IMR-90 (cell line): ENCODE data around the gene CAMTA1. TPM values are rescaled to one million over a fixed set of nuclear protein-coding genes. Genes with fewer than 3 reads are reported as not detected.

Experiments used
- ATAC-seq: fragments of 200-7000 bp; cut with Tn5 transposase; 2 replicates; pipeline ENCODE4 v1.9.1; 2020; ENCODE audit warnings: low read depth, mild to moderate bottlenecking, moderate library complexity
- BruUV-seq: library from RNA; stranded (reverse); fragments of 400-500 nt; replicated peaks from 2 replicates; lab custom pipeline; 2021; lab: Mats Ljungman, UMichigan
- CTCF ChIA-PET: fragments of 300-600 bp; formaldehyde crosslinking; extraction: SDS; loops from one replicate; lab custom pipeline; 2021; ENCODE audit warnings: antibody characterized with exemption; lab: Yijun Ruan, JAX
- POLR2A ChIA-PET: fragments of 300-600 bp; sonication (Branson Sonifier 250); formaldehyde crosslinking; loops from one replicate; lab custom pipeline; 2022; ENCODE audit warnings: antibody characterized with exemption; ENCODE audit not compliant: unreplicated experiment; lab: Charles Lee
- DNase-seq: peaks from one replicate; pipeline ENCODE4 v3.0.0; 2013
- H2AFZ ChIP-seq: replicated peaks from 2 replicates; pipeline ENCODE3; 2013; ENCODE audit warnings: low read length, mild to moderate bottlenecking; ENCODE audit not compliant: poor library complexity
- H2AK5ac ChIP-seq: 2 replicates; pipeline ENCODE4 v1.6.1; 2013; ENCODE audit warnings: low read depth, low read length, inconsistent platforms
- H2AK9ac ChIP-seq: replicated peaks from 2 replicates; pipeline ENCODE3; 2013; ENCODE audit warnings: mild to moderate bottlenecking, low read depth, low read length, moderate library complexity; ENCODE audit not compliant: poor library complexity
- H2BK120ac ChIP-seq: 2 replicates; pipeline ENCODE4 v1.6.1; 2013; ENCODE audit warnings: low read depth, low read length, inconsistent platforms
- H2BK15ac ChIP-seq: 3 replicates; pipeline ENCODE4 v1.6.1; 2013; ENCODE audit warnings: low read depth, low read length, inconsistent platforms
- H2BK20ac ChIP-seq: 2 replicates; pipeline ENCODE4 v1.6.1; 2013; ENCODE audit warnings: low read depth, mild to moderate bottlenecking, inconsistent platforms, low read length, moderate library complexity
- H2BK5ac ChIP-seq: 2 replicates; pipeline ENCODE4 v1.6.1; 2013; ENCODE audit warnings: mild to moderate bottlenecking, low read depth, low read length, inconsistent platforms; ENCODE audit not compliant: poor library complexity, severe bottlenecking
- H3K14ac ChIP-seq: replicated peaks from 2 replicates; pipeline ENCODE4 v1.6.1; 2013; ENCODE audit warnings: low read depth, low read length, inconsistent platforms
- H3K18ac ChIP-seq: 2 replicates; pipeline ENCODE4 v1.6.1; 2013; ENCODE audit warnings: low read depth, low read length, control low read depth
- H3K23ac ChIP-seq: 2 replicates; pipeline ENCODE4 v1.6.1; 2013; ENCODE audit warnings: low read depth, low read length, inconsistent platforms
- H3K27ac ChIP-seq: 2 replicates; pipeline ENCODE4 v1.5.1; 2013; ENCODE audit warnings: mild to moderate bottlenecking, control low read depth, low read length; ENCODE audit not compliant: insufficient read depth
- H3K27me3 ChIP-seq: 2 replicates; pipeline ENCODE4 v1.6.1; 2013; ENCODE audit warnings: low read length; ENCODE audit not compliant: control insufficient read depth, insufficient read depth
- H3K36me3 ChIP-seq: 2 replicates; pipeline ENCODE4 v1.6.1; 2013; ENCODE audit warnings: low read length, mixed read lengths; ENCODE audit not compliant: control insufficient read depth, insufficient read depth
- H3K4ac ChIP-seq: 2 replicates; pipeline ENCODE4 v1.6.1; 2013; ENCODE audit warnings: low read depth, low read length, inconsistent platforms
- H3K4me1 ChIP-seq: 2 replicates; pipeline ENCODE4 v1.6.1; 2013; ENCODE audit warnings: low read length, mixed read lengths; ENCODE audit not compliant: control insufficient read depth, insufficient read depth
- H3K4me2 ChIP-seq: 2 replicates; pipeline ENCODE4 v1.6.1; 2013; ENCODE audit warnings: low read depth, mild to moderate bottlenecking, control low read depth, low read length, moderate library complexity
- H3K4me3 ChIP-seq: 2 replicates; pipeline ENCODE4 v1.5.1; 2013; ENCODE audit warnings: low read depth, mild to moderate bottlenecking, control low read depth, low read length, moderate library complexity; ENCODE audit not compliant: insufficient read depth
- H3K56ac ChIP-seq: 2 replicates; pipeline ENCODE4 v1.6.1; 2013; ENCODE audit warnings: low read length, inconsistent platforms; ENCODE audit not compliant: insufficient read depth; ENCODE audit errors: extremely low read depth
- H3K79me1 ChIP-seq, 2 experiments: 2 replicates each; pipeline ENCODE4 v1.6.1; 2013; ENCODE audit warnings: low read length in 2 of 2, inconsistent platforms in 1 of 2, low read depth in 1 of 2
- H3K9ac ChIP-seq: 2 replicates; pipeline ENCODE4 v1.6.1; 2013; ENCODE audit warnings: low read depth, low read length, control low read depth
- H3K9me1 ChIP-seq: 2 replicates; pipeline ENCODE4 v1.6.1; 2013; ENCODE audit warnings: low read length, inconsistent platforms; ENCODE audit not compliant: insufficient read depth
- H3K9me3 ChIP-seq: 2 replicates; pipeline ENCODE4 v1.6.1; 2013; ENCODE audit warnings: low read length; ENCODE audit not compliant: control insufficient read depth, insufficient read depth
- H4K20me1 ChIP-seq: 2 replicates; pipeline ENCODE4 v1.6.1; 2013; ENCODE audit warnings: low read length, inconsistent platforms; ENCODE audit not compliant: insufficient read depth
- H4K5ac ChIP-seq: 2 replicates; pipeline ENCODE4 v1.6.1; 2013; ENCODE audit warnings: mild to moderate bottlenecking, low read depth, low read length, control low read depth
- H4K8ac ChIP-seq, 2 experiments: 2 replicates each; pipeline ENCODE4 v1.6.1; 2013; ENCODE audit warnings: low read depth in 2 of 2, low read length in 2 of 2, control low read depth in 1 of 2, inconsistent platforms in 1 of 2
- H4K91ac ChIP-seq: 2 replicates; pipeline ENCODE4 v1.6.1; 2013; ENCODE audit warnings: low read depth, low read length, inconsistent platforms; ENCODE audit not compliant: insufficient read depth
- BHLHE40 ChIP-seq: fragments of 150-350 bp; IDR thresholded peaks from 2 replicates; pipeline ENCODE4 v1.6.1; 2016; ENCODE audit warnings: mild to moderate bottlenecking, low read depth, low read length
- CEBPB ChIP-seq: IDR thresholded peaks from 2 replicates; pipeline ENCODE4 v1.6.1; 2012; ENCODE audit warnings: low read depth, low read length, improper control_type of control experiment
- CHD1 ChIP-seq: IDR thresholded peaks from 2 replicates; pipeline ENCODE4 v1.6.1; 2012; ENCODE audit warnings: low read depth, low read length, improper control_type of control experiment
- CTCF ChIP-seq: conservative IDR thresholded peaks from 2 replicates; pipeline ENCODE4 v1.5.1; 2012; ENCODE audit warnings: mild to moderate bottlenecking, low read depth, low read length, improper control_type of control experiment
- ELK1 ChIP-seq: fragments of 150-350 bp; IDR thresholded peaks from 2 replicates; pipeline ENCODE4 v1.6.1; 2016; ENCODE audit warnings: low read depth, mild to moderate bottlenecking, low read length, moderate library complexity, borderline replicate concordance
- FOS ChIP-seq: fragments of 150-350 bp; IDR thresholded peaks from 2 replicates; pipeline ENCODE4 v1.6.1; 2016; ENCODE audit warnings: low read depth, low read length
- MAFK ChIP-seq: IDR thresholded peaks from 2 replicates; pipeline ENCODE4 v1.6.1; 2012; ENCODE audit warnings: low read depth, low read length, improper control_type of control experiment
- MAZ ChIP-seq: IDR thresholded peaks from 2 replicates; pipeline ENCODE4 v1.6.1; 2012; ENCODE audit warnings: low read depth, mild to moderate bottlenecking, low read length, improper control_type of control experiment, moderate library complexity, borderline replicate concordance
- MXI1 ChIP-seq: IDR thresholded peaks from 2 replicates; pipeline ENCODE4 v1.6.1; 2012; ENCODE audit warnings: low read depth, mild to moderate bottlenecking, low read length, moderate library complexity, borderline replicate concordance
- NFE2L2 ChIP-seq: fragments of 150-350 bp; IDR thresholded peaks from 2 replicates; pipeline ENCODE4 v1.6.1; 2016; ENCODE audit warnings: low read depth, mild to moderate bottlenecking, low read length
- POLR2A ChIP-seq: IDR thresholded peaks from 2 replicates; pipeline ENCODE4 v1.6.1; 2012; ENCODE audit warnings: mild to moderate bottlenecking, low read depth, low read length
- RAD21 ChIP-seq: IDR thresholded peaks from 2 replicates; pipeline ENCODE4 v1.6.1; 2012; ENCODE audit warnings: low read length, improper control_type of control experiment
- RCOR1 ChIP-seq: IDR thresholded peaks from 2 replicates; pipeline ENCODE4 v1.6.1; 2012; ENCODE audit warnings: mild to moderate bottlenecking, low read length, improper control_type of control experiment; ENCODE audit not compliant: insufficient replicate concordance
- RFX5 ChIP-seq: IDR thresholded peaks from 2 replicates; pipeline ENCODE4 v1.8.0; 2012; ENCODE audit warnings: low read depth, mild to moderate bottlenecking, low read length, moderate library complexity
- SMC3 ChIP-seq: fragments of 150-350 bp; IDR thresholded peaks from 2 replicates; pipeline ENCODE4 v1.6.1; 2016; ENCODE audit warnings: low read depth, mild to moderate bottlenecking, antibody characterized with exemption, low read length, moderate library complexity
- USF2 ChIP-seq: fragments of 150-350 bp; IDR thresholded peaks from 2 replicates; pipeline ENCODE4 v1.6.1; 2017; ENCODE audit warnings: mild to moderate bottlenecking, antibody characterized with exemption, low read length, low read depth
- WGBS, 2 experiments: methylation state at CpG; one replicate each; pipeline versions ENCODE4 v1.1.5 to v1.1.7; 2013; ENCODE audit warnings: missing lambda C conversion rate in 2 of 2; ENCODE audit not compliant: insufficient read length in 1 of 2; ENCODE audit errors: extremely low coverage in 2 of 2; 5-methylcytosine and 5-hydroxymethylcytosine counted together
- dilution Hi-C: fragments of 300-500 bp; cut with HindIII; formaldehyde crosslinking; loops from one replicate; pipeline ENCODE4 v1.14.3; 2018; ENCODE audit warnings: low sequenced_read_pairs; ENCODE audit not compliant: unreplicated experiment
- in situ Hi-C: fragments of 300-500 bp; cut with MboI; formaldehyde crosslinking; loops from 3 replicates; pipeline ENCODE4 v1.14.3; 2019; ENCODE audit warnings: low sequenced_read_pairs, inconsistent platforms, mixed read lengths
- intact Hi-C: fragments of 100-400 bp; cut with micrococcal nuclease; formaldehyde crosslinking; loops from 2 replicates; pipeline ENCODE4 v1.10.0; 2022
- polyA plus RNA-seq, 3 experiments: library from polyadenylated mRNA; depleted of rRNA; stranded (reverse); fragments of >200 nt; gene quantifications; 2 replicates each; pipeline ENCODE4 v1.2.3, GENCODE V29; 2012; ENCODE audit warnings: low replicate concordance in 1 of 3
- total RNA-seq: library from RNA; depleted of rRNA; stranded (reverse); fragments of >200 nt; gene quantifications from 2 replicates; pipeline ENCODE4 v1.2.3, GENCODE V29; 2012

The CAMTA1 gene
- total and polyA plus RNA-seq, 2 of the 4 experiments (the other 2 are of a cell fraction) = 35.5 to 74.3 TPM

- Histone ChIP-seq H2AK9ac (no peak overlapping the region), H2BK5ac (no peak overlapping the region), H3K23ac (no peak overlapping the region), H3K36me3 (no peaks in the 10 kb centered on the region), H2BK20ac (no peak overlapping the region), H2AK5ac (no peak overlapping the region), H3K9ac (no peak overlapping the region), H3K4me2 (no peak overlapping the region), H4K20me1 (no peaks in the 10 kb centered on the region; the same call in 1 of the 2 replicates), H3K79me1 (no peaks in the 10 kb centered on the region), H4K5ac (no peak overlapping the region), H2BK120ac (no peak overlapping the region), H3K14ac (no peak overlapping the region), H3K4ac (no peak overlapping the region), H3K4me3 (no peak overlapping the region), H2AFZ (no peak overlapping the region), H2BK15ac (no peak overlapping the region), H3K56ac (no peak overlapping the region), H4K91ac (no peak overlapping the region), H3K9me3 (no peaks in the 10 kb centered on the region), H3K18ac (no peak overlapping the region), H3K27me3 (peaks cover 4% of the 10 kb centered on the region), H3K4me1 (no peaks in the 10 kb centered on the region), H3K27ac (no peak overlapping the region), H4K8ac (no peak overlapping the region), H3K9me1 (no peaks in the 10 kb centered on the region)
- CTCF ChIA-PET = no interaction called here
- TF ChIP-seq NFE2L2 (no peak), CEBPB (no peak), BHLHE40 (no peak), USF2 (no peak), CHD1 (no peak), FOS (no peak), RCOR1 (no peak), RFX5 (no peak), SMC3 (no peak), RAD21 (no peak), CTCF (no peak), MAZ (no peak), MAFK (no peak), MXI1 (no peak), POLR2A (no peak), ELK1 (no peak)
- intact Hi-C loops (no loop called here), dilution Hi-C loops (no loop called here), in situ Hi-C loops (no loop called here)
- DNase-seq (no peak), ATAC-seq (no peak)
- WGBS, 2 experiments = 71% methylated on average over 2 of the region's 5 CpGs; no CpG with 5 or more reads in 1 of the 2 experiments
- POLR2A ChIA-PET = no interaction called here
- no TSS peak for BruUV-seq
These were observed 570.8 kb downstream of the CAMTA1 start for GRCh38 chr1:7356079-7356478.
